Ishikawa (cell line): ENCODE data around the gene GARIN5B.

Experiments used
- CEBPB ChIP-seq: IDR thresholded peaks from 2 replicates; pipeline ENCODE4 v1.6.1; 2012
- CREB1 ChIP-seq: IDR thresholded peaks from 2 replicates; pipeline ENCODE4 v1.6.1; 2012; ENCODE audit warnings: low read depth
- EGR1 ChIP-seq: IDR thresholded peaks from 2 replicates; pipeline ENCODE4 v1.6.1; 2012
- EP300 ChIP-seq: IDR thresholded peaks from 2 replicates; pipeline ENCODE4 v1.6.1; 2012; ENCODE audit warnings: borderline replicate concordance
- FOXM1 ChIP-seq: IDR thresholded peaks from 2 replicates; pipeline ENCODE4 v1.6.1; 2012; ENCODE audit warnings: low read depth, borderline replicate concordance
- NFIC ChIP-seq: IDR thresholded peaks from 2 replicates; pipeline ENCODE4 v1.6.1; 2012
- RAD21 ChIP-seq: IDR thresholded peaks from 2 replicates; pipeline ENCODE4 v1.6.1; 2012; ENCODE audit warnings: low read depth
- REST ChIP-seq: IDR thresholded peaks from 2 replicates; pipeline ENCODE4 v1.6.1; 2012; ENCODE audit warnings: low read depth, mild to moderate bottlenecking
- TAF1 ChIP-seq: IDR thresholded peaks from 2 replicates; pipeline ENCODE4 v1.6.1; 2012; ENCODE audit warnings: low read depth, mild to moderate bottlenecking
- TCF12 ChIP-seq: IDR thresholded peaks from 2 replicates; pipeline ENCODE4 v1.6.1; 2012; ENCODE audit warnings: low read depth
- TEAD4 ChIP-seq: IDR thresholded peaks from 2 replicates; pipeline ENCODE4 v1.6.1; 2012
- YY1 ChIP-seq: IDR thresholded peaks from 2 replicates; pipeline ENCODE4 v1.6.1; 2012; ENCODE audit warnings: low read depth
- ZBTB7A ChIP-seq: IDR thresholded peaks from 2 replicates; pipeline ENCODE4 v1.6.1; 2012; ENCODE audit warnings: low read depth
- TF ChIP-seq, protein P1 (sequence below): IDR thresholded peaks from 2 replicates; pipeline ENCODE4 v1.6.1; 2012
- TF ChIP-seq, protein P2 (sequence below): IDR thresholded peaks from 2 replicates; pipeline ENCODE4 v1.6.1; 2012

GARIN5B gene

DNA sequence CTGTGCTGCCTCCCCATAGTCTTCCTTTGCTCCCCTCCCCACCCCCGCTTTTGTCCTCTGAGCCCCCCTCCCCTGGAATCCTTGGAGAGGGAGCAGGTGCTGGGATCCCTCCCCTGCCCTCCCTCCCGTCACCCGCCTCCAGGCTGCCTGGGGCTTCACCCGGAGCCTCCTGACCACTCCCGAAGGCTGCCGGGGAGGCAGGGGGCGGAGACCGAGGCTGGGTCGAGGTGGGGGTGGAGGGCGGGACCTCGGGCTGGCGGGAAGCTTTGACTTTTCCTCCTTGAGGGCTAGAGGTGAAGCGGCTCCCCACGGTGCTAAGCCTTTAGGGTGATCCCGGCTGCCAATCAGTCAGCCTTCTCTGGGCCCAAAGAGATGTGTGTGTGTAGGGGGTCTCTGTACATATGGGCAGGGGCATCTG lies 21.9 kb downstream of the GARIN5B start:
- TF ChIP-seq ZBTB7A (no peak), NFIC (no peak), REST (no peak), TAF1 (no peak), EP300 (no peak), CEBPB (no peak), CREB1 (no peak)
- TF ChIP-seq, protein P1, sequence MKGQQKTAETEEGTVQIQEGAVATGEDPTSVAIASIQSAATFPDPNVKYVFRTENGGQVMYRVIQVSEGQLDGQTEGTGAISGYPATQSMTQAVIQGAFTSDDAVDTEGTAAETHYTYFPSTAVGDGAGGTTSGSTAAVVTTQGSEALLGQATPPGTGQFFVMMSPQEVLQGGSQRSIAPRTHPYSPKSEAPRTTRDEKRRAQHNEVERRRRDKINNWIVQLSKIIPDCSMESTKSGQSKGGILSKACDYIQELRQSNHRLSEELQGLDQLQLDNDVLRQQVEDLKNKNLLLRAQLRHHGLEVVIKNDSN, result no peak

GRCh38 chr19:55340784-55341147 lies 22.3 kb downstream of the GARIN5B start:
- TF ChIP-seq, protein P1, result no peak
- TF ChIP-seq YY1 (no peak), EP300 (no peak), ZBTB7A (no peak), CREB1 (no peak), EGR1 (no peak), NFIC (no peak), CEBPB (no peak), TEAD4 (no peak), TAF1 (no peak), RAD21 (no peak), TCF12 (no peak), REST (no peak), FOXM1 (no peak)
- TF ChIP-seq, protein P2, sequence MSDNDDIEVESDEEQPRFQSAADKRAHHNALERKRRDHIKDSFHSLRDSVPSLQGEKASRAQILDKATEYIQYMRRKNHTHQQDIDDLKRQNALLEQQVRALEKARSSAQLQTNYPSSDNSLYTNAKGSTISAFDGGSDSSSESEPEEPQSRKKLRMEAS, result no peak

DNA sequence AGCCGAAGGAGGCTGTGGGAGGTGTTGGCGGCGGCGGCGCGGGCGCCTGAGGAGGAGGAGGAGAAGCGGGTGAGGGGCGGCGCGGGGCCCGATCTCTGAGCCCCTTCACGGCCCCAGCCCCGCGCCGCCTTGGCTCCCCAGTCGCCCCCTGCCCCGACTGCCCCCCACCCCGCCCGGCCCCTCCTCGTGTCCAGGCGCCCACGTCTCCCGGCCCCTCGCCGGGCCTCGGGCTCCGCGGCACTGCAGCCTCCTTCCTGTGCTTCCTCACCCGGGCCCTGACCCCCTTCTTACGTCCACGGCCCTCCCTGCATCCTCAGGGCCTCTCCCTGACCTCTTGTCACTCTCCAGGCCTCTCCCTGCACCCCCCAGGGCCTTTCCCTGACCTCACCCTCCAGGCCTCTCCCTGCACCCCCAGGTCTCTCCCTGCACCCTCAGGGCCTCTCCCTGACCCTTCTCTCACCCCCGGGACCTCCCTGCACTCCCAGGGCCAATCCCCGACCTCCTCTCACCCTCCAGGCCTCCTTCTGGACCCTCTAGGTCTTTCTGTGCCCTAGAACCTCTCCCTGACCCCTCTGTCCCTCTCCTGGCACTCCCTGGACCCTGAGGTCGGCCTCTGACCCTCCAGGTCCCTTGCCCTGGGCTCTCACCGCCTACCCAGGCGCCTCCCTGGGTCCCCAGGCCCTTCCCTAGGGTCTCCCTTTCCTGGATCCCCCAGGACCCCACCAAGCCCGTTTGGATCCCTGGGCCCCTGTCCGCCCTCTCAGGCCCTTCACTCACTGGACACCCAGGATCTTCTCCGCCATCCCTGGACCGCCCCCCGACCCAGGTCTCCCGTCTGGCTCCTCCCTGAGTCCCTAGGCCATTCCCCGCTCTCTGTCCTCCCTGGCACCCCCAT lies 22.9 kb downstream of the GARIN5B start:
- no peak for TF ChIP-seq RAD21
- 0 out of 2 replicates have a peak, but pooled peaks have one; percentile 41 for TF ChIP-seq TAF1

- TF ChIP-seq FOXM1, result no peak
- TF ChIP-seq TCF12, result peak; percentile 21; the same call in 1 of the 2 replicates
- no peak for TF ChIP-seq RAD21
- TF ChIP-seq CREB1, result peak; percentile 89
- no peak for TF ChIP-seq YY1
- TF ChIP-seq, protein P2, result peak; percentile 59; the same call in 1 of the 2 replicates
- peak; percentile 37; the same call in 1 of the 2 replicates for TF ChIP-seq EGR1
Observed at GRCh38 chr19:55339105-55339888, 23.8 kb downstream of the GARIN5B start, which contains the start of gene KMT5C. KMT5C (plus strand) TSS chr19:55339876; CDS start chr19:55341937, 2,061 bp downstream.

DNA sequence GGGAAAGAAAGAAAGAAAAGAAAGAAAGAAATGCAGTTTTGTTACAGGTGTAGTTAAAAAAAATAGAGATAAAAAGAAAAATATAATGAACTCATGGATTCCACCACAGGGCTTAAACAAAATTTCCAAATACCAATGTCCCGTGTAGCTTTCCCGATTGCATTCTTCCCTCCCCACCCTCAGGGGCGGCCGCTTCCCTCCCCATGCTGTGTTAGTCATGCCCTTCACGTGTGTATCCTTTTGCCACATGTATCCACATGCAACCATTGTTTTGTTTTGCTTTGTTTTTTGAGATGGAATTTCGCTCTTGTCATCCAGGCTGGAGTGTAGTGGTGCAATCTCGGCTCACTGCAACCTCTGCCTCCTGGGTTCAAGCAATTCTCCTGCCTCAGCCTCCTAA lies 27.0 kb downstream of the GARIN5B start:
- TF ChIP-seq TAF1 (no peak), NFIC (no peak)

DNA sequence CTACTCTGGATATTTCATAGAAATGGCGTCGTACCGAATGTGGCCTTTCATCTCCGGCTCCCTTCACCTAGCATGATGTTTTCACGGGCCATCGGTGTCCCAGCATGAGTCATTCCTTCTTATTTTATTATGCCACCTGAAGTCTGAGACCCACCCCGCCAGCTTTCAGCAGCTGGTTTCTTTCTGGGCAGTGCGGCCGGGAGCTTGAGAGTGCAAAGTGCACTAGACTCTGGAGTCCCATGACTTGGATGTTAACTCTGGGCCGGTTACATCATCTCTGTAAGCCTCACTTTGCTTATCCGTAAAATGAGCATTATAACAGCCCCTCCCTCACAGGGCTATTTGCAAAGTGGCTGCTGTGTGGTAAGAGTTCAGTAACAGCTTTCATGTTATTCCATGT lies 29.2 kb downstream of the GARIN5B start:
- TF ChIP-seq RAD21, result no peak
- TF ChIP-seq CEBPB, result no peak
- TF ChIP-seq TCF12, result no peak
- TF ChIP-seq NFIC, result no peak
- TF ChIP-seq FOXM1, result no peak
- no peak for TF ChIP-seq ZBTB7A
- TF ChIP-seq, protein P2, result no peak
- no peak for TF ChIP-seq CREB1
- no peak for TF ChIP-seq YY1
- TF ChIP-seq REST, result no peak
- TF ChIP-seq EP300, result no peak
- TF ChIP-seq EGR1, result no peak
- no peak for TF ChIP-seq TAF1
- TF ChIP-seq, protein P1, result no peak
- no peak for TF ChIP-seq TEAD4
